ENCODE data around the gene NPY.

DNA sequence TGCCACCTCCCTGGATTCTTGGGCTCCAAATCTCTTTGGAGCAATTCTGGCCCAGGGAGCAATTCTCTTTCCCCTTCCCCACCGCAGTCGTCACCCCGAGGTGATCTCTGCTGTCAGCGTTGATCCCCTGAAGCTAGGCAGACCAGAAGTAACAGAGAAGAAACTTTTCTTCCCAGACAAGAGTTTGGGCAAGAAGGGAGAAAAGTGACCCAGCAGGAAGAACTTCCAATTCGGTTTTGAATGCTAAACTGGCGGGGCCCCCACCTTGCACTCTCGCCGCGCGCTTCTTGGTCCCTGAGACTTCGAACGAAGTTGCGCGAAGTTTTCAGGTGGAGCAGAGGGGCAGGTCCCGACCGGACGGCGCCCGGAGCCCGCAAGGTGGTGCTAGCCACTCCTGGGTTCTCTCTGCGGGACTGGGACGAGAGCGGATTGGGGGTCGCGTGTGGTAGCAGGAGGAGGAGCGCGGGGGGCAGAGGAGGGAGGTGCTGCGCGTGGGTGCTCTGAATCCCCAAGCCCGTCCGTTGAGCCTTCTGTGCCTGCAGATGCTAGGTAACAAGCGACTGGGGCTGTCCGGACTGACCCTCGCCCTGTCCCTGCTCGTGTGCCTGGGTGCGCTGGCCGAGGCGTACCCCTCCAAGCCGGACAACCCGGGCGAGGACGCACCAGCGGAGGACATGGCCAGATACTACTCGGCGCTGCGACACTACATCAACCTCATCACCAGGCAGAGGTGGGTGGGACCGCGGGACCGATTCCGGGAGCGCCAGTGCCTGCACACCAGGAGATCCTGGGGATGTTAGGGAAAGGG is 913 bp downstream of the NPY start:
- TF ChIP-seq POLR2A (IDR thresholded peaks at IDR 0.05; ENCODE audit: extremely low read depth, insufficient read length) = no peak
- TF ChIP-seq, protein P1, sequence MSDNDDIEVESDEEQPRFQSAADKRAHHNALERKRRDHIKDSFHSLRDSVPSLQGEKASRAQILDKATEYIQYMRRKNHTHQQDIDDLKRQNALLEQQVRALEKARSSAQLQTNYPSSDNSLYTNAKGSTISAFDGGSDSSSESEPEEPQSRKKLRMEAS (IDR thresholded peaks at IDR 0.05; ENCODE audit: low read depth, low read length) = no peak
